Uterus (tissue), 4 donors: ENCODE data around the gene RASD1. TPM values are rescaled to one million over a fixed set of nuclear protein-coding genes. Genes with fewer than 3 reads are reported as not detected.
"Not testable (repeated sequence)": the region's sequence is repeated elsewhere in the genome, so short reads cannot be mapped to it uniquely, and the experiment has no call there.

ENCODE experiments used
- DNase-seq, 2 donors: peaks; one replicate each; pipeline ENCODE4 v3.0.0-alpha.2; 2019 to 2020
- H3K27ac ChIP-seq, 2 donors: fragments of 200-600 bp; sonication (generic); 1 replicate in 1 of 2; 2 replicates in 1 of 2; pipeline ENCODE4 v1.5.1; 2016 to 2018
- H3K27me3 ChIP-seq, 2 donors: fragments of 200-600 bp; sonication (generic); one replicate each; pipeline ENCODE4 v1.5.1; 2018 to 2019; ENCODE audit warnings: control low read depth in 1 of 2
- H3K36me3 ChIP-seq, 2 donors: fragments of 200-600 bp; sonication (generic); one replicate each; pipeline ENCODE4 v1.5.1; 2019; ENCODE audit warnings: control low read depth in 1 of 2
- H3K4me1 ChIP-seq, 2 donors: fragments of 200-600 bp; sonication (generic); one replicate each; pipeline ENCODE4 v1.5.1; 2018 to 2019; ENCODE audit warnings: control low read depth in 1 of 2
- H3K4me3 ChIP-seq, 2 donors: fragments of 200-600 bp; sonication (generic); 1 replicate in 1 of 2; 2 replicates in 1 of 2; pipeline ENCODE4 v1.5.1; 2018 to 2019; ENCODE audit warnings: mild to moderate bottlenecking in 1 of 2
- H3K9me3 ChIP-seq, 2 donors: fragments of 200-600 bp; sonication (generic); one replicate each; pipeline ENCODE4 v1.5.1; 2019; ENCODE audit warnings: control low read depth in 1 of 2
- CTCF ChIP-seq, 4 experiments: fragments of 200-600 bp in 2 of 4; fragments of 450-650 bp in 2 of 4; sonication (generic) in 2 of 4; IDR thresholded peaks; one replicate each; pipeline ENCODE4 v1.5.1; 2016 to 2019; ENCODE audit warnings: antibody characterized with exemption in 4 of 4, mild to moderate bottlenecking in 2 of 4, moderate library complexity in 1 of 4
- POLR2A ChIP-seq, 2 donors: fragments of 450-650 bp; IDR thresholded peaks; one replicate each; pipeline ENCODE4 v1.6.1; 2016; ENCODE audit warnings: antibody characterized with exemption in 2 of 2, mild to moderate bottlenecking in 1 of 2, moderate library complexity in 1 of 2
- intact Hi-C: fragments of 100-400 bp; cut with DNase I; formaldehyde crosslinking; loops from one replicate; pipeline ENCODE4 v1.15.1; 2023; ENCODE audit warnings: low total_unique reads
- total RNA-seq, 4 donors: library from RNA; depleted of rRNA in 3 of 4; stranded (reverse); fragments of >200 nt in 3 of 4; gene quantifications; one replicate each; pipeline versions ENCODE4 v1.1.0 to v1.2.4, GENCODE V29; 2014 to 2023
- donor health status: DM: yes; HTN: yes; CAD: no.

Gene RASD1
- total RNA-seq, 4 donors from 2014 or later: 0.59 to 12.7 (median 7.4) TPM

DNA sequence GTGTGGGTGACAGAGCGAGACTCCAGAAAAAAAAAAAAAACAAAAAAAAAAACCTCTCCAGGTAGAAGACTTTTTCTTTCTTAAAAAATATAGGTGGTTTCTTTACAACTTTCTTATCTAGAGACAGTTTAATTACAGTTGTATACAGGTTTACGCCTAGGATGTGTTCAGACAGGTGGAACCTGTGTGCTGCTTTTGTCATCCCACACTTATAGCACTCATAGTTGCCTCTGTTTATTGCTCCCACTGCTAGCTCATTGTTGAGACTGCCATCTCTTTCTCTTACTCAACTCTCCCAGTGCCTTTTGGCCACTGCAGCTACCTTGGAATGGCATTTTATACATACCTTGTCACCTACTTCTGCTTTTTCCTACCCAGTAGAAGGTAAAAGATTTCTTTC lies 38.5 kb downstream of the RASD1 start:
- DNase-seq: no peak
- intact Hi-C loops: no loop called here
- no peaks in the 10 kb centered on the region for H3K27me3 ChIP-seq
- no peaks in the 10 kb centered on the region for H3K9me3 ChIP-seq
- no peak overlapping the region for H3K27ac ChIP-seq
- H3K36me3 ChIP-seq: no peaks in the 10 kb centered on the region
- no peak for TF ChIP-seq CTCF (IDR thresholded peaks at IDR 0.05)
- H3K4me1 ChIP-seq: no peaks in the 10 kb centered on the region
- no peak overlapping the region for H3K4me3 ChIP-seq

DNA sequence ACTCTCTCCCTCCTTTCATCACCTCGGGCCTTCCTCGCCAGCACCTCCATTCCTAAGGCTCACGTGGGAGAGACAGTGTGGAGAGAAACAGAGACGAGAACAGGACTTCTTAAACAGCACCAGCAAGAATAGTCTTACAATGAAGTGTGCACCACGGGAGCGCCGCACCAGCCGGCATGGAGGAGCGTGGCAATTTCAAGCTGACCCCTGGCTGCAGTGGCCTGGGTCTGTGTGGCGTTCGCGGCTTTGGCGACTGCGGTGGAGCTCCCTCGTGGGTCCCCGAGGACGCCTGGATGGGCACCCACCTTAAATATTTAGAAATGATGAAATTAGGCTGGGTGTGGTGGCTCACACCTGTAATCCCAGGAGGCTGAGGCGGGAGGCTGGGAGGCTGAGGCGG lies 39.9 kb downstream of the RASD1 start:
- intact Hi-C loops: no loop called here
- Histone ChIP-seq H3K9me3 (no peaks in the 10 kb centered on the region), H3K4me3 (no peak overlapping the region), H3K27me3 (no peaks in the 10 kb centered on the region), H3K4me1 (no peaks in the 10 kb centered on the region), H3K36me3 (no peaks in the 10 kb centered on the region), H3K27ac (no peak overlapping the region)
- TF ChIP-seq CTCF (IDR thresholded peaks at IDR 0.05): no peak
- TF ChIP-seq POLR2A (IDR thresholded peaks at IDR 0.05): no peak
- no peak for DNase-seq

DNA sequence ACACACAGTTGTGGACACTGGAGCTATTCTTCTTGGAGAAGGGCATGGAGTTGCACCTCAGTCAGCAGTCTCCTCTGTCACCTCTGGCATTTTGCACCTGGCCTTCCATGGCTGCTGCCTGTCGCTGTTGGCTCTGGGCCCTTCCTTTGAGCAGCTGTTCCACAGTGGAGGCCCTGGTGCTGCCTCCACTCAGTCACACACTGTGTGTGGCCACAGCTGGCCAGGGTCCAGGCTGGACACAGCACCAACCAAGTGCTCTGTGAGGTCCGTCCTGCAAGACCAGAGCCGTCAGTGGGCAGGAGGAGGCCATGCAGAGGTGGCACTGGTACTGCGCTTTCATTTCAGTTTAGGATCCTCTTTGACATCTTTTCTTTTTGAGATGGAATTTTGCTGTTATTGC lies 41.0 kb downstream of the RASD1 start:
- H3K27me3 ChIP-seq: no peaks in the 10 kb centered on the region
- no peaks in the 10 kb centered on the region for H3K36me3 ChIP-seq
- H3K27ac ChIP-seq: no peak overlapping the region
- no peaks in the 10 kb centered on the region for H3K4me1 ChIP-seq
- no peak overlapping the region for H3K4me3 ChIP-seq
- TF ChIP-seq CTCF (IDR thresholded peaks at IDR 0.05) (no peak), POLR2A (IDR thresholded peaks at IDR 0.05) (no peak)
- no peak for DNase-seq
- intact Hi-C loops: no loop called here
- H3K9me3 ChIP-seq: no peaks in the 10 kb centered on the region

- H3K9me3 ChIP-seq, DNase-seq, H3K4me3 ChIP-seq, H3K36me3 ChIP-seq, H3K4me1 ChIP-seq, H3K27me3 ChIP-seq, intact Hi-C loops, H3K27ac ChIP-seq: not testable (repeated sequence)
Measured at GRCh38 chr17:17454700-17455099, 41.5 kb downstream of the RASD1 start.

GRCh38 chr17:17454276-17454675 lies 41.9 kb downstream of the RASD1 start:
- H3K4me1 ChIP-seq: no peaks in the 10 kb centered on the region
- H3K27ac ChIP-seq: no peak overlapping the region
- H3K9me3 ChIP-seq: no peaks in the 10 kb centered on the region
- no peaks in the 10 kb centered on the region for H3K36me3 ChIP-seq
- intact Hi-C loops: no loop called here
- H3K27me3 ChIP-seq: no peaks in the 10 kb centered on the region
- TF ChIP-seq POLR2A (IDR thresholded peaks at IDR 0.05) (no peak), CTCF (IDR thresholded peaks at IDR 0.05) (no peak)
- DNase-seq: no peak
- no peak overlapping the region for H3K4me3 ChIP-seq

DNA sequence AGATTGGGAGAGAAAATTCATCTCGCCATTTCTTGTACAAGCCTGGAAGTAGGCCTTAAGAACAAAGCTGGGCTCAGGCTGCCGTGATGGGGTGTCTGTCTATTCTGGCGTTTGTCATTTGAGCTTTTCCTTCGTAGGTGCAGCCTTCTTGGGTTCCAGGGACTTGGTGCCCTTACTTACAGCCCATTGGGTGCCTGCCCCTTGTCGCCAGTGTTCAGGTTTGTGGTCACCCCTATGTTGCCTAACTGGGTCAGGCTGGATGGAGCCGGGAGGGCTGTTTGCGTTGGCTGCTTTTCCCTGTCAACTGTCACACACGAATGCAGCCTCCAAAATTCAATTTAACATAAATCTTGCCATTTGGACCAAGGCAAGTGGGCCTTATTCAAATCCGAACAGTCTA lies 43.1 kb downstream of the RASD1 start:
- Histone ChIP-seq H3K4me1 (no peaks in the 10 kb centered on the region), H3K27me3 (no peaks in the 10 kb centered on the region), H3K4me3 (no peak overlapping the region), H3K36me3 (no peaks in the 10 kb centered on the region), H3K9me3 (no peaks in the 10 kb centered on the region), H3K27ac (no peak overlapping the region)
- intact Hi-C loops: no loop called here
- TF ChIP-seq CTCF (IDR thresholded peaks at IDR 0.05): no peak
- TF ChIP-seq POLR2A (IDR thresholded peaks at IDR 0.05): no peak
- no peak for DNase-seq
